H1 (cell line): ENCODE measurements around the gene HDAC9. TPM values are rescaled to one million over a fixed set of nuclear protein-coding genes. Genes with fewer than 3 reads are reported as not detected.

ENCODE experiments used
- CTCF ChIA-PET: fragments of 300-600 bp; sonication (Branson Sonifier 250); formaldehyde crosslinking; loops from one replicate; lab custom pipeline; 2021; ENCODE audit not compliant: partially characterized antibody; lab: Charles Lee
- POLR2A ChIA-PET: fragments of 300-600 bp; sonication (Branson Sonifier 250); formaldehyde crosslinking; loops from one replicate; lab custom pipeline; 2021; ENCODE audit warnings: inconsistent platforms; ENCODE audit not compliant: partially characterized antibody; lab: Charles Lee
- DNase-seq, 2 experiments: peaks; one replicate each; pipeline versions ENCODE4 v3.0.0 to v3.0.0-alpha.2; 2010 to 2022; ENCODE audit warnings: low spot score in 2 of 2, low read depth in 1 of 2, mixed read lengths in 1 of 2
- FAIRE-seq: peaks from 2 replicates; lab custom pipeline; 2011; peaks lifted over from hg19 to GRCh38; lab: Jason Lieb, UNC
- H2AFZ ChIP-seq: 2 replicates; pipeline ENCODE4 v1.8.1; 2012; ENCODE audit warnings: low read length, inconsistent platforms
- H2AK5ac ChIP-seq: 2 replicates; pipeline ENCODE4 v1.6.1; 2013; ENCODE audit warnings: low read depth, low read length
- H2BK120ac ChIP-seq: replicated peaks from 2 replicates; pipeline ENCODE3; 2013; ENCODE audit warnings: low read depth, low read length, inconsistent platforms
- H2BK12ac ChIP-seq: 2 replicates; pipeline ENCODE4 v1.6.1; 2013; ENCODE audit warnings: low read depth, low read length
- H2BK15ac ChIP-seq: 2 replicates; pipeline ENCODE4 v1.6.1; 2013; ENCODE audit warnings: low read length
- H2BK20ac ChIP-seq: 2 replicates; pipeline ENCODE4 v1.6.1; 2013; ENCODE audit warnings: low read length
- H2BK5ac ChIP-seq: 2 replicates; pipeline ENCODE4 v1.6.1; 2013; ENCODE audit warnings: low read depth, low read length
- H3K14ac ChIP-seq: 2 replicates; pipeline ENCODE4 v1.6.1; 2013; ENCODE audit warnings: inconsistent platforms; ENCODE audit not compliant: insufficient read length
- H3K18ac ChIP-seq: 2 replicates; pipeline ENCODE4 v1.6.1; 2013; ENCODE audit warnings: low read length; ENCODE audit errors: extremely low read depth
- H3K23ac ChIP-seq: 2 replicates; pipeline ENCODE4 v1.6.1; 2013; ENCODE audit warnings: inconsistent platforms; ENCODE audit not compliant: insufficient read length
- H3K23me2 ChIP-seq: 2 replicates; pipeline ENCODE4 v1.6.1; 2013; ENCODE audit warnings: low read depth, low read length
- H3K27ac ChIP-seq: 2 replicates; pipeline ENCODE4 v1.6.1; 2011; ENCODE audit warnings: low read depth, low read length, inconsistent platforms
- H3K27me3 ChIP-seq, 4 experiments: replicated peaks in 1 of 4; 1 replicate in 1 of 4; 2 replicates in 3 of 4; pipeline versions ENCODE4 v1.6.1 to v1.8.1; 2011 to 2013; ENCODE audit warnings: low read length in 3 of 4, mild to moderate bottlenecking in 3 of 4, inconsistent platforms in 2 of 4, mixed read lengths in 2 of 4, moderate library complexity in 1 of 4; ENCODE audit not compliant: control insufficient read depth in 3 of 4, insufficient read depth in 3 of 4; ENCODE audit errors: extremely low read depth in 1 of 4
- H3K36me3 ChIP-seq, 4 experiments: 2 replicates each; pipeline versions ENCODE4 v1.6.1 to v1.8.1; 2011 to 2013; ENCODE audit warnings: mild to moderate bottlenecking in 4 of 4, low read length in 3 of 4, moderate library complexity in 2 of 4, control low read depth in 1 of 4, inconsistent platforms in 1 of 4; ENCODE audit not compliant: insufficient read depth in 4 of 4, control insufficient read depth in 2 of 4
- H3K4ac ChIP-seq: replicated peaks from 2 replicates; pipeline ENCODE3; 2013; ENCODE audit warnings: low read length, low read depth, mixed read lengths, inconsistent platforms; ENCODE audit not compliant: insufficient read length
- H3K4me1 ChIP-seq, 4 experiments: replicated peaks in 1 of 4; 1 replicate in 1 of 4; 2 replicates in 3 of 4; pipeline versions ENCODE4 v1.6.1 to v1.8.1; 2011 to 2013; ENCODE audit warnings: low read length in 3 of 4, inconsistent platforms in 2 of 4, mixed read lengths in 1 of 4; ENCODE audit not compliant: insufficient read depth in 4 of 4, control insufficient read depth in 3 of 4
- H3K4me2 ChIP-seq, 2 experiments: 2 replicates each; pipeline versions ENCODE4 v1.6.1 to v1.8.1; 2011 to 2013; ENCODE audit warnings: low read depth in 2 of 2, low read length in 2 of 2, control low read depth in 1 of 2, inconsistent platforms in 1 of 2, mild to moderate bottlenecking in 1 of 2; ENCODE audit not compliant: insufficient read depth in 1 of 2
- H3K4me3 ChIP-seq, 4 experiments: fragments of 200-600, 300-600 bp in 1 of 4; sonication (generic), shearing (Covaris generic), sonication (Bioruptor Twin) in 1 of 4; 2 replicates each; pipeline versions ENCODE4 v1.5.1 to v1.8.1; 2011 to 2016; ENCODE audit warnings: low read length in 4 of 4, low read depth in 3 of 4, control low read depth in 2 of 4, inconsistent platforms in 2 of 4, mild to moderate bottlenecking in 2 of 4, mixed read lengths in 1 of 4, moderate library complexity in 1 of 4; ENCODE audit not compliant: insufficient read depth in 2 of 4; ENCODE audit errors: extremely low read depth in 1 of 4
- H3K56ac ChIP-seq: replicated peaks from 2 replicates; pipeline ENCODE3; 2013; ENCODE audit warnings: low read depth, mild to moderate bottlenecking, mixed read lengths, low read length, inconsistent platforms; ENCODE audit not compliant: insufficient read length
- H3K79me1 ChIP-seq: 2 replicates; pipeline ENCODE4 v1.6.1; 2013; ENCODE audit warnings: low read depth, low read length, control low read depth
- H3K79me2 ChIP-seq, 2 experiments: 2 replicates each; pipeline versions ENCODE4 v1.6.1 to v1.8.1; 2012 to 2013; ENCODE audit warnings: low read length in 2 of 2, mild to moderate bottlenecking in 2 of 2, inconsistent platforms in 1 of 2; ENCODE audit not compliant: insufficient read depth in 2 of 2, control insufficient read depth in 1 of 2
- H3K9ac ChIP-seq, 4 experiments: replicated peaks in 1 of 4; 1 replicate in 1 of 4; 2 replicates in 3 of 4; pipeline versions ENCODE4 v1.6.1 to v1.8.1; 2011 to 2013; ENCODE audit warnings: low read depth in 3 of 4, low read length in 3 of 4, control low read depth in 2 of 4, mild to moderate bottlenecking in 2 of 4, moderate library complexity in 2 of 4, inconsistent platforms in 1 of 4; ENCODE audit errors: extremely low read depth in 1 of 4
- H3K9me3 ChIP-seq, 2 experiments: 2 replicates each; pipeline versions ENCODE4 v1.6.1 to v1.8.1; 2012 to 2013; ENCODE audit warnings: mild to moderate bottlenecking in 2 of 2, moderate library complexity in 2 of 2, control low read depth in 1 of 2, inconsistent platforms in 1 of 2, low read depth in 1 of 2, low read length in 1 of 2, mixed read lengths in 1 of 2; ENCODE audit not compliant: insufficient read depth in 2 of 2
- H4K20me1 ChIP-seq, 2 experiments: replicated peaks in 1 of 2; 2 replicates each; pipeline versions ENCODE3 to v1.8.1; 2011 to 2013; ENCODE audit warnings: inconsistent platforms in 2 of 2, low read length in 2 of 2, mild to moderate bottlenecking in 1 of 2; ENCODE audit not compliant: insufficient read depth in 2 of 2, control insufficient read depth in 1 of 2
- H4K5ac ChIP-seq: 2 replicates; pipeline ENCODE4 v1.6.1; 2013; ENCODE audit warnings: low read length, low read depth, mixed read lengths, inconsistent platforms; ENCODE audit not compliant: insufficient read length
- H4K8ac ChIP-seq: 2 replicates; pipeline ENCODE4 v1.8.0; 2013; ENCODE audit warnings: mild to moderate bottlenecking, moderate library complexity, low read length, inconsistent platforms; ENCODE audit not compliant: insufficient read depth; ENCODE audit errors: extremely low read depth
- H4K91ac ChIP-seq: replicated peaks from 2 replicates; pipeline ENCODE3; 2013; ENCODE audit warnings: low read length, mixed read lengths, inconsistent platforms; ENCODE audit not compliant: insufficient read length
- PHF8 ChIP-seq: fragments of 200-600 bp; sonication (generic); conservative IDR thresholded peaks from 2 replicates; pipeline ENCODE4 v1.7.1; 2012; ENCODE audit warnings: low read depth, mild to moderate bottlenecking, inconsistent platforms, low read length, moderate library complexity
- SIX5 ChIP-seq: IDR thresholded peaks from 2 replicates; pipeline ENCODE4 v1.6.1; 2011; ENCODE audit warnings: mild to moderate bottlenecking, low read depth, low read length
- SRF ChIP-seq: IDR thresholded peaks from 2 replicates; pipeline ENCODE4 v1.6.1; 2011; ENCODE audit warnings: mild to moderate bottlenecking, low read depth, low read length, moderate library complexity
- WGBS, 2 experiments: shearing (Covaris generic) in 1 of 2; methylation state at CpG; one replicate each; pipeline versions ENCODE4 v1.1.6 to v1.1.7; 2013 to 2015; ENCODE audit warnings: low lambda C conversion rate in 2 of 2, mixed read lengths in 2 of 2, inconsistent platforms in 1 of 2, low coverage in 1 of 2, missing lambda C conversion rate in 1 of 2; ENCODE audit not compliant: insufficient replicate concordance in 2 of 2, insufficient coverage in 1 of 2, insufficient read length in 1 of 2; ENCODE audit errors: extremely low coverage in 1 of 2, missing lambda C conversion rate in 1 of 2; 5-methylcytosine and 5-hydroxymethylcytosine counted together
- polyA plus RNA-seq, 7 experiments: library from polyadenylated mRNA; depleted of rRNA in 3 of 7; stranded (reverse) in 5 of 7; unstranded in 2 of 7; fragments of >200 nt in 5 of 7; fragments of 200-250 nt in 2 of 7; gene quantifications; 1 replicate in 5 of 7; 2 replicates in 1 of 7; 4 replicates in 1 of 7; pipeline versions ENCODE4 v1.2.1 to v1.2.3, GENCODE V29; 2011 to 2013; ENCODE audit warnings: missing spikeins in 2 of 7, mixed read lengths in 2 of 7
- total RNA-seq: library from RNA; stranded (reverse); fragmentation: NEBNext Ultra II Directional; extraction: Animal tissue kit (Norgen Biotek cat#: 25700); gene quantifications from 2 replicates; pipeline ENCODE4 v1.2.1, GENCODE V29; 2021

HDAC9 gene
- total and polyA plus RNA-seq, 2 of the 8 experiments (the other 6 are each of a cell fraction or from before 2014, with no cell fraction given): 9.5 to 13.1 TPM

DNA sequence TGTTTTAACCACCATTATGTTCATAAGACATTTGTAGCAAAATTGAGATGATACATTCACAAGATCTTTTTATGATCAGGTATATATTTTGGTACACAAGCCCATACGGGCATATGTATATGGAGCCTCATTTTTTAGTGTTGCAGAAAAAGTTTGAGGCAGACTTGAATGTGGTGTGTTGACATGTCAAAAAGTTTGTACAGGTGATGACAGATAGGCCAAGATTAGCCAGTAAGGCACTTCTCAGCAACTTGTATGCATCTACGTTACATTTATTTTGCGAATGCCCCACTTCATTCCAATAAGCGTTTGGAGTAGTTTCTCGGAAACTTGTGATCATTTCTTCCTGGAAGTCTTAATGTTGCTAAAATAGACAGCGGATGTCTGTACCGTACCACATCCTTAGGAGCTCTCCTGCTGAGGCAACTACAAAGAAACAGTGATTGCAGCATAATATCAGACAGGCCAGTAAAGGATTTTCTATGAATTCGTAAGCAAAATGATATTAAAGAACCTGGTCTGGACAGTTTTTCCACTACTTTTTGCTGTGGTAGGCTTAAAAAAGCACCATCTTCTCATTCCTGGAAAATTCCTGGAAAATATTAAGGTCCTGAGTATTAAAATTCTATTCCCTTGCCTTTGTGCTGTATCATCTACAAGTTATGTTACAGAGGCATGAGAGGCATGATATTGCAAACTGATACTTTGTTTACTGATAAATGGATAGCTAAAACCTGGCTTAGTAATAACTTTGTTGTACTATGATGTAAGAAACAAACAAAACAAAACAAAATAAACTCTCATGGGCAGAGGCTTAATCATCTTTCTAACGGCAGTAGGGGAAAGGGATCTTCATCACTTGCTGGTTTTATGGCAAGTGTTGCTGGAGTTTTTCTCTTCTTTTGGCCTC is 153.6 kb downstream of the HDAC9 start:
- no peaks in the 10 kb centered on the region for H3K9me3 ChIP-seq
- WGBS, 2 experiments: 89% methylated on average over 9 of the region's 9 CpGs; no CpG with 5 or more reads in 1 of the 2 experiments
- no peak overlapping the region for H2BK5ac ChIP-seq
- H2BK15ac ChIP-seq: no peak overlapping the region
- no peaks in the 10 kb centered on the region for H3K79me1 ChIP-seq
- H3K14ac ChIP-seq: no peak overlapping the region
- no peaks in the 10 kb centered on the region for H3K23me2 ChIP-seq
- H2BK120ac ChIP-seq: no peak overlapping the region
- no peak overlapping the region for H2AK5ac ChIP-seq
- POLR2A ChIA-PET: no interaction called here
- no peak overlapping the region for H3K4ac ChIP-seq
- H3K56ac ChIP-seq: no peak overlapping the region
- H3K27ac ChIP-seq: no peak overlapping the region
- DNase-seq: no peak
- no peaks in the 10 kb centered on the region for H3K27me3 ChIP-seq
- no peaks in the 10 kb centered on the region for H3K79me2 ChIP-seq
- H4K5ac ChIP-seq: no peak overlapping the region
- TF ChIP-seq SRF (no peak), SIX5 (no peak), PHF8 (no peak)
- TF ChIP-seq, all 59 proteins: peak for 0
- no peaks in the 10 kb centered on the region for H3K4me1 ChIP-seq
- H3K18ac ChIP-seq: no peak overlapping the region
- FAIRE-seq: no peak
- peaks cover 0 to 4% (median 2%) of the 10 kb centered on the region in 4 experiments; a peak in 2 of 8 replicates for H3K36me3 ChIP-seq
- no peak overlapping the region for H2AFZ ChIP-seq
- no peak overlapping the region for H4K91ac ChIP-seq
- CTCF ChIA-PET: interaction anchor here (1.1 kb wide), 1 partner anchor 12 kb away, joined by 3 read pairs; no protein-coding TSS in a partner anchor
- no peak overlapping the region for H2BK20ac ChIP-seq
- no peak overlapping the region for H3K4me3 ChIP-seq
- no peaks in the 10 kb centered on the region for H4K20me1 ChIP-seq
- H3K9ac ChIP-seq: no peak overlapping the region
- no peak overlapping the region for H3K23ac ChIP-seq
- no peak overlapping the region for H3K4me2 ChIP-seq
- no peak overlapping the region for H4K8ac ChIP-seq
- H2BK12ac ChIP-seq: no peak overlapping the region
